ENCODE measurements around the gene BTBD18. TPM values are rescaled to one million over a fixed set of nuclear protein-coding genes. Genes with fewer than 3 reads are reported as not detected.

The BTBD18 gene
- total and polyA plus RNA-seq, 2 of the 13 experiments (the other 11 are each of a cell fraction or from before 2014, with no cell fraction given), result not detected

DNA sequence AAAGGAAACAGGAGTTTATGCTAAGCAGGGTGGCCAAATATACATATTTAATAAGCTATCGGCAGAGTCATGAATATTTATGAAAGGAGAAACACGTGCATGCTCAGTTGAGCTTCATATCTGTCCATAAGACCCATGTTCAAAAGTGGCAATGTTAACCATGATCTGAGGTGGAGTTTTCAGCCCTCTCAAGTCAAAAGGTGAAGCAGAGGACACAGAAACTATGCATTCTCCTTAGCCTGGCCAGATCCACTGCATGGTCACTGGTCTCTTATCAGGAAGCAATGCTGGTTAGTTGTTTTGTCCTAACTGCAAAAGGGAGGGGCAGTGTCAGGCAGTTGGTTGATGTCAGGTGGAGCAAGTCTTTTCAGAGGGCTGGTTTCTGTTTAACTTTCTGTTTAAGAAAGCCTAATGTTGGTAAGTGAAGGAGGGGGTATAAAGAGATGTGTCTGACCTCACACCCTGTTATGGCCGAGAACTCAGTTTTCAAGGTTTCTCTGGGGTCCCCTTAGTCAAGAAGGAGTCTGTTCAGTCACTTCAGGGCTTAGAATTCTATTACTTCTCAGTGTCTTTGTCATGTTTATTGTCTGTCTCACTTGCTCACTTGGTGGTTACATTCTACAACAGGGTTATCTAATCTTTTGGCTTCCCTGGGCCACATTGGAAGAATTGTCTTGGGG is 15.9 kb downstream of the BTBD18 start:
- FAIRE-seq (no peak), ATAC-seq (no peak), DNase-seq (ENCODE audit: low spot score) (no peak)
- no peaks in the 10 kb centered on the region for H3K4me1 ChIP-seq (ENCODE audit: insufficient read depth, low read length)
- in situ Hi-C loops (cut with HindIII; ENCODE audit: extremely low pct_ligation_motif_present, low pct_unique_long_range_greater_than_20kb), result no loop called here
- intact Hi-C loops (cut with micrococcal nuclease; ENCODE audit: unreplicated experiment), result no loop called here
- H3K27ac ChIP-seq (ENCODE audit: extremely low read length, insufficient read depth, low read length), result no peak overlapping the region
- no peak overlapping the region for H3K4me3 ChIP-seq (replicated peaks in 1 of 3; ENCODE audit: insufficient read depth in 1 of 3, low read depth in 2 of 3, low read length in 3 of 3)
- H3K27me3 ChIP-seq (ENCODE audit: control insufficient read depth in 1 of 2, insufficient read depth in 2 of 2, low read length in 2 of 2), result no peaks in the 10 kb centered on the region
- WGBS (ENCODE audit: low lambda C conversion rate), result 93% methylated on average over 3 of the region's 3 CpGs
- CTCF ChIA-PET (ENCODE audit: low intra/inter-chr PET ratio, low total read pairs), result no interaction called here
- H3K36me3 ChIP-seq (replicated peaks in 1 of 2; ENCODE audit: control insufficient read depth in 1 of 2, insufficient read depth in 2 of 2, low read length in 2 of 2), result peaks cover 9 to 52% of the 10 kb centered on the region in 2 experiments
- POLR2A ChIA-PET, result no interaction called here
- no peak overlapping the region for H3K9ac ChIP-seq (ENCODE audit: insufficient read depth, low read depth, low read length)
- H3K79me2 ChIP-seq (ENCODE audit: insufficient read depth, low read length), result peaks cover 20% of the 10 kb centered on the region
- H3K4me2 ChIP-seq (ENCODE audit: low read depth, low read length), result no peak overlapping the region
- TF ChIP-seq MTF2 (CRISPR knock-in tag; IDR thresholded peaks at IDR 0.05; ENCODE audit: borderline replicate concordance), result no peak
- no peak for TF ChIP-seq ZSCAN12 (CRISPR knock-in tag; IDR thresholded peaks at IDR 0.05)
- TF ChIP-seq ZSCAN30 (CRISPR knock-in tag; IDR thresholded peaks at IDR 0.05), result no peak
- TF ChIP-seq RBM22 (optimal IDR thresholded peaks at IDR 0.05; ENCODE audit: low read length), result no peak
- no peak for TF ChIP-seq ZNF20 (CRISPR knock-in tag; IDR thresholded peaks at IDR 0.05)
- no peak for TF ChIP-seq AHR (CRISPR knock-in tag; IDR thresholded peaks at IDR 0.05)
- TF ChIP-seq IKZF4 (CRISPR knock-in tag; IDR thresholded peaks at IDR 0.05; ENCODE audit: borderline replicate concordance, low read depth, not compliant biosample characterization), result no peak
- no peaks in the 10 kb centered on the region for H3K9me3 ChIP-seq (ENCODE audit: low read length)
- H4K20me1 ChIP-seq (ENCODE audit: insufficient read depth, low read length), result peaks cover 3% of the 10 kb centered on the region; the same call in 1 of the 2 replicates
- BruUV-seq (replicated peaks), result no TSS peak
- no peak overlapping the region for H2AFZ ChIP-seq (ENCODE audit: low read length)

GRCh38 chr11:57732661-57733060 is 19.0 kb downstream of the BTBD18 start:
- DNase-seq (ENCODE audit: low spot score), result no peak
- Histone ChIP-seq H3K27me3 (ENCODE audit: control insufficient read depth in 1 of 2, insufficient read depth in 2 of 2, low read length in 2 of 2) (no peaks in the 10 kb centered on the region), H3K4me3 (replicated peaks in 1 of 3; ENCODE audit: insufficient read depth in 1 of 3, low read depth in 2 of 3, low read length in 3 of 3) (no peak overlapping the region), H2AFZ (ENCODE audit: low read length) (no peak overlapping the region), H3K4me1 (ENCODE audit: insufficient read depth, low read length) (no peaks in the 10 kb centered on the region), H3K27ac (ENCODE audit: extremely low read length, insufficient read depth, low read length) (no peak overlapping the region), H3K79me2 (ENCODE audit: insufficient read depth, low read length) (peaks cover 39% of the 10 kb centered on the region), H4K20me1 (ENCODE audit: insufficient read depth, low read length) (peaks cover 3% of the 10 kb centered on the region; the same call in 1 of the 2 replicates), H3K4me2 (ENCODE audit: low read depth, low read length) (no peak overlapping the region), H3K9ac (ENCODE audit: insufficient read depth, low read depth, low read length) (no peak overlapping the region), H3K9me3 (ENCODE audit: low read length) (no peaks in the 10 kb centered on the region), H3K36me3 (replicated peaks in 1 of 2; ENCODE audit: control insufficient read depth in 1 of 2, insufficient read depth in 2 of 2, low read length in 2 of 2) (peaks cover 4 to 25% of the 10 kb centered on the region in 2 experiments)
- BruUV-seq (replicated peaks), result TSS peak; percentile 22
- no peak for FAIRE-seq
- ChIA-PET POLR2A (interaction anchor here (1.4 kb wide), 1 partner anchor 9 kb away, joined by 4 read pairs; the partner anchor contains the start of gene SELENOH), CTCF (ENCODE audit: low intra/inter-chr PET ratio, low total read pairs) (no interaction called here)
- no peak for ATAC-seq
- intact Hi-C loops (cut with micrococcal nuclease; ENCODE audit: unreplicated experiment), result no loop called here
- in situ Hi-C loops (cut with HindIII; ENCODE audit: extremely low pct_ligation_motif_present, low pct_unique_long_range_greater_than_20kb), result no loop called here
- 100% methylated on average over 1 of the region's 1 CpG for WGBS (ENCODE audit: low lambda C conversion rate)
- no peak for TF ChIP-seq NCOA1 (CRISPR knock-in tag; IDR thresholded peaks at IDR 0.05)
- no peak for TF ChIP-seq ZNF652 (CRISPR knock-in tag; IDR thresholded peaks at IDR 0.05; ENCODE audit: borderline replicate concordance, low read depth)
- TF ChIP-seq HOXA7 (CRISPR knock-in tag; IDR thresholded peaks at IDR 0.05), result no peak
- no peak for TF ChIP-seq HMG20A (CRISPR knock-in tag; IDR thresholded peaks at IDR 0.05; ENCODE audit: borderline replicate concordance)
- no peak for TF ChIP-seq ZNF629 (CRISPR knock-in tag; conservative IDR thresholded peaks at IDR 0.05)
- TF ChIP-seq, protein P1, sequence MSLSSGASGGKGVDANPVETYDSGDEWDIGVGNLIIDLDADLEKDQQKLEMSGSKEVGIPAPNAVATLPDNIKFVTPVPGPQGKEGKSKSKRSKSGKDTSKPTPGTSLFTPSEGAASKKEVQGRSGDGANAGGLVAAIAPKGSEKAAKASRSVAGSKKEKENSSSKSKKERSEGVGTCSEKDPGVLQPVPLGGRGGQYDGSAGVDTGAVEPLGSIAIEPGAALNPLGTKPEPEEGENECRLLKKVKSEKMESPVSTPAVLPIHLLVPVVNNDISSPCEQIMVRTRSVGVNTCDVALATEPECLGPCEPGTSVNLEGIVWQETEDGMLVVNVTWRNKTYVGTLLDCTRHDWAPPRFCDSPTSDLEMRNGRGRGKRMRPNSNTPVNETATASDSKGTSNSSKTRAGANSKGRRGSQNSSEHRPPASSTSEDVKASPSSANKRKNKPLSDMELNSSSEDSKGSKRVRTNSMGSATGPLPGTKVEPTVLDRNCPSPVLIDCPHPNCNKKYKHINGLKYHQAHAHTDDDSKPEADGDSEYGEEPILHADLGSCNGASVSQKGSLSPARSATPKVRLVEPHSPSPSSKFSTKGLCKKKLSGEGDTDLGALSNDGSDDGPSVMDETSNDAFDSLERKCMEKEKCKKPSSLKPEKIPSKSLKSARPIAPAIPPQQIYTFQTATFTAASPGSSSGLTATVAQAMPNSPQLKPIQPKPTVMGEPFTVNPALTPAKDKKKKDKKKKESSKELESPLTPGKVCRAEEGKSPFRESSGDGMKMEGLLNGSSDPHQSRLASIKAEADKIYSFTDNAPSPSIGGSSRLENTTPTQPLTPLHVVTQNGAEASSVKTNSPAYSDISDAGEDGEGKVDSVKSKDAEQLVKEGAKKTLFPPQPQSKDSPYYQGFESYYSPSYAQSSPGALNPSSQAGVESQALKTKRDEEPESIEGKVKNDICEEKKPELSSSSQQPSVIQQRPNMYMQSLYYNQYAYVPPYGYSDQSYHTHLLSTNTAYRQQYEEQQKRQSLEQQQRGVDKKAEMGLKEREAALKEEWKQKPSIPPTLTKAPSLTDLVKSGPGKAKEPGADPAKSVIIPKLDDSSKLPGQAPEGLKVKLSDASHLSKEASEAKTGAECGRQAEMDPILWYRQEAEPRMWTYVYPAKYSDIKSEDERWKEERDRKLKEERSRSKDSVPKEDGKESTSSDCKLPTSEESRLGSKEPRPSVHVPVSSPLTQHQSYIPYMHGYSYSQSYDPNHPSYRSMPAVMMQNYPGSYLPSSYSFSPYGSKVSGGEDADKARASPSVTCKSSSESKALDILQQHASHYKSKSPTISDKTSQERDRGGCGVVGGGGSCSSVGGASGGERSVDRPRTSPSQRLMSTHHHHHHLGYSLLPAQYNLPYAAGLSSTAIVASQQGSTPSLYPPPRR (CRISPR knock-in tag; IDR thresholded peaks at IDR 0.05; ENCODE audit: borderline replicate concordance), result no peak
- no peak for TF ChIP-seq ZNF577 (CRISPR knock-in tag; IDR thresholded peaks at IDR 0.05; ENCODE audit: borderline replicate concordance, low read depth)
- no peak for TF ChIP-seq TOE1 (CRISPR knock-in tag; IDR thresholded peaks at IDR 0.05)

Data from HepG2 (cell line).